Calu3 (cell line): ENCODE data around the gene SSBP3. TPM values are rescaled to one million over a fixed set of nuclear protein-coding genes. Genes with fewer than 3 reads are reported as not detected.
A peak's percentile ranks its signal among the peaks of the same experiment; 100 is the strongest.
"Not testable (repeated sequence)": the region's sequence is repeated elsewhere in the genome, so short reads cannot be mapped to it uniquely, and the experiment has no call there.

Experiments used
- BruUV-seq: library from RNA; stranded (reverse); fragments of 400-500 nt; replicated peaks from 2 replicates; lab custom pipeline; 2021; lab: Mats Ljungman, UMichigan
- CTCF ChIA-PET: fragments of 300-600 bp; sonication (Branson Sonifier 250); formaldehyde crosslinking; loops from one replicate; lab custom pipeline; 2022; ENCODE audit warnings: antibody characterized with exemption; lab: Charles Lee
- DNase-seq: peaks from one replicate; pipeline ENCODE4 v3.0.0; 2022
- H3K27ac Mint-ChIP-seq: one replicate; pipeline ENCODE4 v1.8.0; 2022; ENCODE audit warnings: mixed read lengths; ENCODE audit not compliant: unreplicated experiment
- H3K27me3 Mint-ChIP-seq: one replicate; pipeline ENCODE4 v1.8.0; 2022; ENCODE audit warnings: mixed read lengths; ENCODE audit not compliant: unreplicated experiment
- H3K36me3 Mint-ChIP-seq: one replicate; pipeline ENCODE4 v1.8.0; 2022; ENCODE audit warnings: mild to moderate bottlenecking, moderate library complexity, mixed read lengths; ENCODE audit not compliant: insufficient read depth, unreplicated experiment
- H3K4me1 Mint-ChIP-seq: one replicate; pipeline ENCODE4 v1.8.0; 2022; ENCODE audit warnings: mild to moderate bottlenecking, low read depth, mixed read lengths; ENCODE audit not compliant: unreplicated experiment
- H3K4me3 Mint-ChIP-seq: one replicate; pipeline ENCODE4 v1.8.0; 2022; ENCODE audit warnings: mild to moderate bottlenecking, low read depth, moderate library complexity, mixed read lengths; ENCODE audit not compliant: unreplicated experiment
- H3K9me3 Mint-ChIP-seq: one replicate; pipeline ENCODE4 v1.8.0; 2022; ENCODE audit warnings: low read depth, mixed read lengths; ENCODE audit not compliant: unreplicated experiment
- intact Hi-C: fragments of 100-400 bp; cut with micrococcal nuclease; formaldehyde crosslinking; loops from one replicate; pipeline ENCODE4 v1.10.0; 2022; ENCODE audit not compliant: unreplicated experiment
- total RNA-seq: library from RNA; stranded (reverse); gene quantifications from 2 replicates; pipeline ENCODE4 v1.2.3, GENCODE V29; 2022
- TF ChIP-seq, protein P1 (sequence below): fragments of 200-600 bp; IDR thresholded peaks from one replicate; pipeline ENCODE4 v1.8.0; 2022; ENCODE audit warnings: antibody characterized with exemption; ENCODE audit not compliant: unreplicated experiment

The SSBP3 gene
- total RNA-seq, 1 experiment from 2014 or later: 16.6 TPM

DNA sequence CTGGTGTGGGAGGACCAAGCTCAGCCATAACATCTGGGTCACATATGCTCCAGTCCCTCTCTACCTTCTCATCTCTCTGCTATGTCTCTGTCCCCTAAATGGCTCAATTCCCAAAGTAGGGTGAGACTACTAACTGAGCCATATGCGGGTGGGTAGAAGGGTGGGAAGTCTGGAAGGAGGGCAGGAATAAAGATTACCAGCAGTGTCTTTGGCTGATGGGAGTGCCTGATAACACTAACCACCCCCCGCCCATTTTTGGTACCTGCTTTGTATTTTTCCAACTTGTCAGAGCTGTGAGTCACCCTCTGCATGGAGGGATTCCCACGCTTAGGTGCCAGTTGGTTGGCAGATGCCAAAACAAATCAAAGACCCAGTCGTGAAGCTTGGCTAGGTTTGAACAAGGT is 14.9 kb upstream of the SSBP3 start:
- peaks cover 42% of the 10 kb centered on the region for H3K27me3 Mint-ChIP-seq
- peak; percentile 18 for DNase-seq
- H3K36me3 Mint-ChIP-seq: peaks cover 5% of the 10 kb centered on the region
- intact Hi-C loops: no loop called here
- no peaks in the 10 kb centered on the region for H3K9me3 Mint-ChIP-seq
- H3K4me1 Mint-ChIP-seq: no peaks in the 10 kb centered on the region
- no peak overlapping the region for H3K27ac Mint-ChIP-seq
- no TSS peak for BruUV-seq
- no peak overlapping the region for H3K4me3 Mint-ChIP-seq
- CTCF ChIA-PET: interaction anchor here (0.8 to 1.3 kb wide), 2 partner anchors 8 to 14 kb away, joined by 3 to 5 read pairs; no protein-coding TSS in a partner anchor
- TF ChIP-seq, protein P1, sequence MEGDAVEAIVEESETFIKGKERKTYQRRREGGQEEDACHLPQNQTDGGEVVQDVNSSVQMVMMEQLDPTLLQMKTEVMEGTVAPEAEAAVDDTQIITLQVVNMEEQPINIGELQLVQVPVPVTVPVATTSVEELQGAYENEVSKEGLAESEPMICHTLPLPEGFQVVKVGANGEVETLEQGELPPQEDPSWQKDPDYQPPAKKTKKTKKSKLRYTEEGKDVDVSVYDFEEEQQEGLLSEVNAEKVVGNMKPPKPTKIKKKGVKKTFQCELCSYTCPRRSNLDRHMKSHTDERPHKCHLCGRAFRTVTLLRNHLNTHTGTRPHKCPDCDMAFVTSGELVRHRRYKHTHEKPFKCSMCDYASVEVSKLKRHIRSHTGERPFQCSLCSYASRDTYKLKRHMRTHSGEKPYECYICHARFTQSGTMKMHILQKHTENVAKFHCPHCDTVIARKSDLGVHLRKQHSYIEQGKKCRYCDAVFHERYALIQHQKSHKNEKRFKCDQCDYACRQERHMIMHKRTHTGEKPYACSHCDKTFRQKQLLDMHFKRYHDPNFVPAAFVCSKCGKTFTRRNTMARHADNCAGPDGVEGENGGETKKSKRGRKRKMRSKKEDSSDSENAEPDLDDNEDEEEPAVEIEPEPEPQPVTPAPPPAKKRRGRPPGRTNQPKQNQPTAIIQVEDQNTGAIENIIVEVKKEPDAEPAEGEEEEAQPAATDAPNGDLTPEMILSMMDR: no peak

DNA sequence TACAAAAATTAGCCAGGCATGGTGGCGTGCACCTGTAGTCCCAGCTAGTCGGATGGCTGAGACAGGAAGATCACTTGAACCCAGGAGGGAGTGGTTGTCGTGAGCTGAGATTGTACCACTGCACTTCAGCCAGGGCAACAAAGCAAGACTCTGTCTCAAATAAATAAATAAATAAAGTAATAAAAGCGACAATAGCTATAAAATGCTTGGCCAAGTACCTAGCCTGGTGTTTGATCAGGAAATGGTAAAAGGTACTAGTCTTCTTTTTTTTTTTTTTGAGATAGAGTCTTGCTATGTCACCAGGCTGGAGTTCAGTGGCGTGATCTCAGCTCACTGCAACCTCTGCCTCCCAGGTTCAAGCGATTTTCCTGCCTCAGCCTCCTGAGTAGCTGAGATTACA is 12.4 kb upstream of the SSBP3 start:
- peaks cover 67% of the 10 kb centered on the region for H3K27me3 Mint-ChIP-seq
- H3K9me3 Mint-ChIP-seq, H3K4me3 Mint-ChIP-seq, intact Hi-C loops, BruUV-seq, H3K27ac Mint-ChIP-seq, H3K36me3 Mint-ChIP-seq, CTCF ChIA-PET, DNase-seq, H3K4me1 Mint-ChIP-seq: not testable (repeated sequence)

DNA sequence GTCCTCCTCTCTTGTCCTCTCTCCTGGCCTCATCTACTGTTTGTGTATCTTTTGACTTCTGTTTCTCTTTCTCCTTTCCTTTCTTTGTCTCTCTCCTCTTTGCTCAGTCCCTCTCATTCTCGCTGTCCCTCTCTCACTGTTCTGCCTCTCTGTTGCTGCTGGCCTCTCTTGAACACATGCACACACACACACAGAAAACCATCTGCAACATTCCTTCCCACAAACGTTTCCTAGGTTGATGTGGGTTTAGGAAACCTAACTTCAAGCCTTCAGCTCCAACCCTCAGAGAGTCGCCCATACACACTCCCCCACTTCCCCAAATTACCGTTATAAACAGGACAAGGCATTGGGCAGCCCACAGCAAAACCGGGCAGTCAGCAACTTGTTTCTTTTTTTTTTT is 10.9 kb upstream of the SSBP3 start:
- BruUV-seq: no TSS peak

DNA sequence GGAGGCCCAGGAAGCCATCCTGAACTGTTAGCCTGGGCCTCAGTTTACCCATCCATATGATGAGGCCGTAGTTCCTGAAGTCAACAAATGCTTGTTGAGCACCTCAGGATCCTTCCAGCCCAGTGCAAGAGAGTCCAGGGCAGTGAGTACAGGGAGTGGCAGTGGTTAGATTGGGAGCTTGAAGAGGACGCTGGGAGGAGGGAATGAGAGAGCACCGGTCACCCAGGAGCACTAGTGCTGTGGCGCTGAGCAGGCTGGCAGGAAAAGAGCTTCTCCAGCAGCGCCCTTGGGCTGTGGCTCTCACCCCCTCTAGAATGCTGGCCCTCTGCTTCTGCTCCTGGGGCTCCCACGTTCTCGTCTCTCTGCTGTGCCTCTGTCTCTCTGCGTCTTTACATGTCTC is 10.2 kb upstream of the SSBP3 start:
- no TSS peak for BruUV-seq
- intact Hi-C loops: no loop called here

More for the DNA sequence above, 10.9 kb upstream of the SSBP3 start:
- TF ChIP-seq, protein P1: no peak
- Mint-ChIP-seq H3K9me3 (no peaks in the 10 kb centered on the region), H3K36me3 (no peaks in the 10 kb centered on the region), H3K27ac (no peak overlapping the region), H3K4me1 (no peaks in the 10 kb centered on the region), H3K4me3 (no peak overlapping the region), H3K27me3 (peaks cover 67% of the 10 kb centered on the region)
- intact Hi-C loops: no loop called here
- CTCF ChIA-PET: no interaction called here
- DNase-seq: no peak

DNA sequence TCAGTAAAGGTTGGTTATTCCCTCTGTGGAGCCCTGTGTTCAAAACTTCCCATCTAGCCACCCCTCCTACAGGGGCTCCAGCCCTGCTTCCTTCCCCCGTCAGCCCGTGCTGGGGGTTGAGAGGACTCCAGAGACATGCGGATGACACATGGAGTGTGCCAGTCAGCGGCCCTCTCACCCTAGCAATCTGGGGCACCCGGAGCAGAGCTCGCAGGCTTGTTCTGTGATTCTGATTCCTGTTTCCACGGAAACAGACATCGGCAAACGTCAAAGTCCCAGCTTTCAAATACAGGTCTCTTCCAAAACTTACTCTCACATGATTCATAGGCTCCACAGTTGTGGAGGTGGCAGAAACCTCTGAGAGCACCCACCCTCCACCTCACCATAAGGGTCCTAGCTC is 9.8 kb upstream of the SSBP3 start:
- no peaks in the 10 kb centered on the region for H3K9me3 Mint-ChIP-seq
- intact Hi-C loops: no loop called here
- TF ChIP-seq, protein P1: no peak
- no peak overlapping the region for H3K4me3 Mint-ChIP-seq
- H3K36me3 Mint-ChIP-seq: no peaks in the 10 kb centered on the region
- CTCF ChIA-PET: interaction anchor here (1.2 kb wide), 1 partner anchor 26 kb away, joined by 3 read pairs; no protein-coding TSS in a partner anchor
- no peak overlapping the region for H3K27ac Mint-ChIP-seq
- DNase-seq: no peak
- H3K27me3 Mint-ChIP-seq: peaks cover 55% of the 10 kb centered on the region
- H3K4me1 Mint-ChIP-seq: no peaks in the 10 kb centered on the region
- no TSS peak for BruUV-seq

More for the DNA sequence above, 10.2 kb upstream of the SSBP3 start:
- TF ChIP-seq, protein P1: no peak
- H3K4me3 Mint-ChIP-seq: no peak overlapping the region
- H3K9me3 Mint-ChIP-seq: no peaks in the 10 kb centered on the region
- H3K27me3 Mint-ChIP-seq: peaks cover 60% of the 10 kb centered on the region
- H3K36me3 Mint-ChIP-seq: no peaks in the 10 kb centered on the region
- no peak overlapping the region for H3K27ac Mint-ChIP-seq
- no peaks in the 10 kb centered on the region for H3K4me1 Mint-ChIP-seq
- DNase-seq: no peak
- CTCF ChIA-PET: no interaction called here
